Keratinocyte (primary cell): ENCODE data around the gene SVIP. TPM values are rescaled to one million over a fixed set of nuclear protein-coding genes. Genes with fewer than 3 reads are reported as not detected.

Experiments
- DNase-seq: peaks from one replicate; pipeline ENCODE4 v3.0.0-alpha.2; 2011; ENCODE audit warnings: low read depth, missing footprints, low spot score
- FAIRE-seq: peaks from 2 replicates; lab custom pipeline; 2011; peaks lifted over from hg19 to GRCh38; lab: Jason Lieb, UNC
- H2AFZ ChIP-seq: 2 replicates; pipeline ENCODE4 v1.6.0; 2012; ENCODE audit warnings: low read length, control low read depth, inconsistent platforms; ENCODE audit not compliant: control insufficient read depth
- H3K27ac ChIP-seq: 2 replicates; pipeline ENCODE4 v1.5.1; 2011; ENCODE audit warnings: low read length; ENCODE audit not compliant: control insufficient read depth, insufficient read depth
- H3K27me3 ChIP-seq: 3 replicates; pipeline ENCODE4 v1.6.0; 2011; ENCODE audit warnings: low read length; ENCODE audit not compliant: control insufficient read depth, insufficient read depth; ENCODE audit errors: extremely low read depth
- H3K36me3 ChIP-seq, 2 experiments: 2 replicates in 1 of 2; 3 replicates in 1 of 2; pipeline ENCODE4 v1.5.1; 2011; ENCODE audit warnings: low read length in 2 of 2, mild to moderate bottlenecking in 1 of 2; ENCODE audit not compliant: control insufficient read depth in 2 of 2, insufficient read depth in 2 of 2; ENCODE audit errors: extremely low read depth in 1 of 2
- H3K4me1 ChIP-seq: 3 replicates; pipeline ENCODE4 v1.5.1; 2011; ENCODE audit warnings: low read length; ENCODE audit not compliant: control insufficient read depth, insufficient read depth; ENCODE audit errors: extremely low read depth
- H3K4me2 ChIP-seq: 3 replicates; pipeline ENCODE4 v1.6.0; 2011; ENCODE audit warnings: low read depth, low read length; ENCODE audit not compliant: control insufficient read depth, insufficient read depth; ENCODE audit errors: extremely low read depth
- H3K4me3 ChIP-seq, 3 experiments: fragments of 200-600 bp in 1 of 3; sonication (generic) in 1 of 3; 2 replicates in 2 of 3; 3 replicates in 1 of 3; pipeline ENCODE4 v1.5.1; 2011 to 2016; ENCODE audit warnings: low read length in 3 of 3, mild to moderate bottlenecking in 3 of 3, control low read depth in 2 of 3, inconsistent platforms in 1 of 3, low read depth in 1 of 3, mixed read lengths in 1 of 3, mixed run types in 1 of 3, moderate library complexity in 1 of 3; ENCODE audit not compliant: control insufficient read depth in 2 of 3, insufficient read depth in 2 of 3; ENCODE audit errors: extremely low read depth in 1 of 3
- H3K79me2 ChIP-seq: 2 replicates; pipeline ENCODE4 v1.6.0; 2012; ENCODE audit warnings: low read length; ENCODE audit not compliant: control insufficient read depth, insufficient read depth
- H3K9ac ChIP-seq: 3 replicates; pipeline ENCODE4 v1.6.0; 2011; ENCODE audit warnings: low read length; ENCODE audit not compliant: control insufficient read depth, insufficient read depth; ENCODE audit errors: extremely low read depth
- H3K9me1 ChIP-seq: 3 replicates; pipeline ENCODE4 v1.6.0; 2011; ENCODE audit warnings: low read length; ENCODE audit not compliant: control insufficient read depth, insufficient read depth; ENCODE audit errors: extremely low read depth
- H3K9me3 ChIP-seq: 2 replicates; pipeline ENCODE4 v1.5.1; 2012; ENCODE audit warnings: low read depth, low read length; ENCODE audit not compliant: control insufficient read depth
- H4K20me1 ChIP-seq: 3 replicates; pipeline ENCODE4 v1.6.0; 2011; ENCODE audit warnings: low read length; ENCODE audit not compliant: control insufficient read depth, insufficient read depth; ENCODE audit errors: extremely low read depth
- EZH2 ChIP-seq: IDR thresholded peaks from one replicate; pipeline ENCODE4 v1.6.1; 2012; ENCODE audit warnings: inconsistent platforms, mild to moderate bottlenecking, low read length, moderate library complexity
- dilution Hi-C: fragments of 300-500 bp; cut with MboI; formaldehyde crosslinking; loops from one replicate; pipeline ENCODE4 v1.7.0; 2020; ENCODE audit warnings: low sequenced_read_pairs; ENCODE audit not compliant: extremely low pct_ligation_motif_present
- polyA plus RNA-seq, 5 experiments: library from polyadenylated mRNA; depleted of rRNA in 3 of 5; stranded (reverse) in 3 of 5; stranded (forward) in 1 of 5; unstranded in 1 of 5; fragments of >200 nt; gene quantifications; 1 replicate in 1 of 5; 2 replicates in 3 of 5; 3 replicates in 1 of 5; pipeline versions ENCODE4 v1.2.1 to v1.2.3, GENCODE V29; 2011 to 2012; ENCODE audit warnings: missing spikeins in 2 of 5, low read depth in 1 of 5, low replicate concordance in 1 of 5
- TF ChIP-seq, protein P1 (sequence below), 3 experiments: IDR thresholded peaks in 1 of 3; conservative IDR thresholded peaks in 1 of 3; optimal IDR thresholded peaks in 1 of 3; 2 replicates in 2 of 3; 3 replicates in 1 of 3; pipeline versions ENCODE3 to v1.5.1; 2011; ENCODE audit warnings: low read length in 3 of 3, mild to moderate bottlenecking in 3 of 3, moderate library complexity in 2 of 3, control low read depth in 1 of 3, inconsistent platforms in 1 of 3; ENCODE audit not compliant: insufficient read depth in 2 of 3; ENCODE audit errors: extremely low read depth in 1 of 3

Gene SVIP
- polyA plus RNA-seq, 1 donor (not counting 4 experiments of a cell fraction or from before 2014, with no cell fraction given), result 3.3 TPM

DNA sequence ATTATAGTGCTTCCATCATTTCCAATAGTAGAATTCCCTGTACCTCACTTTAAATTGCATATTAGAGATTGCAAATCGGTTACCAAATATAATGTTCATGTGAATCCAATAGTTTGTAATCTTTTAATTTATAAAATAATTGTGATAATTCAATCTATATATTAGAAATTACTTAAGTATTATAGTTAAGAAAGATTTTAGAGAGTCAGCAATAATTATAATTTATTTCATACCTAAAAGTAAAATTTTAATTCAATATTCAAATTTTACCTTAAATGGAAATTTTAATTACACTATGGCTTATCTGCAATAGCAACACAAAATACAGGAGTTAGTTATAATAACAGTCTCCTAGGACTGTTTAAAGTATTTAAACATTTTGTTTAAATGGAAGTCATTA lies 17.1 kb upstream of the SVIP start:
- DNase-seq (no peak), FAIRE-seq (no peak)
- H3K36me3 ChIP-seq, result no peaks in the 10 kb centered on the region
- dilution Hi-C loops, result no loop called here
- TF ChIP-seq, protein P1, sequence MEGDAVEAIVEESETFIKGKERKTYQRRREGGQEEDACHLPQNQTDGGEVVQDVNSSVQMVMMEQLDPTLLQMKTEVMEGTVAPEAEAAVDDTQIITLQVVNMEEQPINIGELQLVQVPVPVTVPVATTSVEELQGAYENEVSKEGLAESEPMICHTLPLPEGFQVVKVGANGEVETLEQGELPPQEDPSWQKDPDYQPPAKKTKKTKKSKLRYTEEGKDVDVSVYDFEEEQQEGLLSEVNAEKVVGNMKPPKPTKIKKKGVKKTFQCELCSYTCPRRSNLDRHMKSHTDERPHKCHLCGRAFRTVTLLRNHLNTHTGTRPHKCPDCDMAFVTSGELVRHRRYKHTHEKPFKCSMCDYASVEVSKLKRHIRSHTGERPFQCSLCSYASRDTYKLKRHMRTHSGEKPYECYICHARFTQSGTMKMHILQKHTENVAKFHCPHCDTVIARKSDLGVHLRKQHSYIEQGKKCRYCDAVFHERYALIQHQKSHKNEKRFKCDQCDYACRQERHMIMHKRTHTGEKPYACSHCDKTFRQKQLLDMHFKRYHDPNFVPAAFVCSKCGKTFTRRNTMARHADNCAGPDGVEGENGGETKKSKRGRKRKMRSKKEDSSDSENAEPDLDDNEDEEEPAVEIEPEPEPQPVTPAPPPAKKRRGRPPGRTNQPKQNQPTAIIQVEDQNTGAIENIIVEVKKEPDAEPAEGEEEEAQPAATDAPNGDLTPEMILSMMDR (optimal IDR thresholded peaks at IDR 0.05 in 1 of 3, IDR thresholded peaks at IDR 0.05 in 1 of 3, conservative IDR thresholded peaks at IDR 0.05 in 1 of 3; ENCODE audit: extremely low read depth in 1 of 3, insufficient read depth in 2 of 3, low read length in 3 of 3), result no peak
- no peak for TF ChIP-seq EZH2
- no peak overlapping the region for H3K4me2 ChIP-seq
- H3K4me1 ChIP-seq, result no peaks in the 10 kb centered on the region
- H3K4me3 ChIP-seq, result no peak overlapping the region
- no peaks in the 10 kb centered on the region for H3K9me1 ChIP-seq
- H3K9ac ChIP-seq, result no peak overlapping the region
- no peak overlapping the region for H2AFZ ChIP-seq
- H3K9me3 ChIP-seq, result no peaks in the 10 kb centered on the region
- no peaks in the 10 kb centered on the region for H3K27me3 ChIP-seq
- no peak overlapping the region for H3K27ac ChIP-seq
- no peaks in the 10 kb centered on the region for H4K20me1 ChIP-seq
- no peaks in the 10 kb centered on the region for H3K79me2 ChIP-seq

DNA sequence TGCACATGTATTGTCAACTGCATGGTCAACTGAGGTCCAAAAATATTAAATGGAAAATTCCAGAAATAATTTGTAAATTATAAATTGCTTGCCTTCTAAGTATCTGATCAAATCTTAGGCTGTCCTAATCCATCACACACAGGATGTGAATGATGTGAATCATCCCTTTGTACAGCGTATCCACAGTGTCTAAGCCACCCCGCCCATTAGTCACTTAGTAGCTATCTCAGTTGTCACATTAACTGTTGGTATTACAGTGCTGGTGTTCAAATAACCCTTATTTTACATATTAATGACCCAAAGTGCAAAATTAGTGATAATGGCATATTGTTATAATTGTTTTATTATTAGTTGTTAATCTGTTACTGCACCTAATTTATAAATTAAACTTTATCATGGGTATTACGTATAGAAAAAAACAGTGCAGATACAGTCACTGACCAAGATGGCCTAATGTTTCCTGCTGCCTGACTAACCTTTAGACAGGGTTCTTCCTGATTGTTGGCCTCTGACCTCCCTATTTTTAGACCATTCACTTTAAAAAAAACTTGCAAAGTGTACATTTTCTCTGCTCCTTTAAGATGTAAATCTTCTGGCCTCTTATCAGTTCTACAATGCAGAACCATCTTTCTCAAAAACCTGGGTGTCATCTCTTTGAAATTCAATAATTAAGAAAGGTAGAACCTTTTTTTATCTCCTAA lies 2.9 kb upstream of the SVIP start:
- Histone ChIP-seq H3K4me3 (no peak overlapping the region), H3K79me2 (no peaks in the 10 kb centered on the region), H3K4me2 (no peak overlapping the region), H2AFZ (no peak overlapping the region), H3K27ac (no peak overlapping the region), H3K27me3 (no peaks in the 10 kb centered on the region), H3K36me3 (no peaks in the 10 kb centered on the region), H3K9me3 (no peaks in the 10 kb centered on the region), H4K20me1 (no peaks in the 10 kb centered on the region), H3K9me1 (no peaks in the 10 kb centered on the region), H3K4me1 (peaks cover 5% of the 10 kb centered on the region), H3K9ac (no peak overlapping the region)
- dilution Hi-C loops, result no loop called here
- TF ChIP-seq, protein P1 (optimal IDR thresholded peaks at IDR 0.05 in 1 of 3, IDR thresholded peaks at IDR 0.05 in 1 of 3, conservative IDR thresholded peaks at IDR 0.05 in 1 of 3; ENCODE audit: extremely low read depth in 1 of 3, insufficient read depth in 2 of 3, low read length in 3 of 3), result no peak
- no peak for TF ChIP-seq EZH2
- DNase-seq (no peak), FAIRE-seq (no peak)
